H9 (cell line): ENCODE results near the gene MYO15B. TPM values are rescaled to one million over a fixed set of nuclear protein-coding genes. Genes with fewer than 3 reads are reported as not detected.

Experiments
- DNase-seq: peaks from one replicate; pipeline ENCODE4 v3.0.0-alpha.2; 2017
- H2AFZ ChIP-seq: one replicate; pipeline ENCODE4 v1.6.1; 2013; ENCODE audit warnings: mild to moderate bottlenecking, low read length, control low read depth, moderate library complexity
- H2AK5ac ChIP-seq: 2 replicates; pipeline ENCODE4 v1.6.1; 2013; ENCODE audit warnings: low read length, control low read depth, mixed read lengths; ENCODE audit not compliant: insufficient read length
- H2BK120ac ChIP-seq: one replicate; pipeline ENCODE4 v1.6.1; 2013; ENCODE audit warnings: low read depth, mild to moderate bottlenecking, low read length, control low read depth, inconsistent platforms; ENCODE audit not compliant: poor library complexity, severe bottlenecking
- H2BK12ac ChIP-seq: 2 replicates; pipeline ENCODE4 v1.6.1; 2013; ENCODE audit warnings: low read length, control low read depth, mixed read lengths, low read depth; ENCODE audit not compliant: insufficient read length
- H2BK15ac ChIP-seq: 2 replicates; pipeline ENCODE4 v1.6.1; 2013; ENCODE audit warnings: low read depth, low read length, control low read depth
- H2BK20ac ChIP-seq: one replicate; pipeline ENCODE4 v1.6.1; 2013; ENCODE audit warnings: low read depth, mild to moderate bottlenecking, low read length, control low read depth, inconsistent platforms; ENCODE audit not compliant: poor library complexity, severe bottlenecking
- H2BK5ac ChIP-seq: 2 replicates; pipeline ENCODE4 v1.6.1; 2013; ENCODE audit warnings: low read length, control low read depth, mixed read lengths; ENCODE audit not compliant: insufficient read length
- H3K14ac ChIP-seq: 2 replicates; pipeline ENCODE4 v1.6.1; 2013; ENCODE audit warnings: low read length, control low read depth; ENCODE audit not compliant: insufficient read depth
- H3K18ac ChIP-seq: 2 replicates; pipeline ENCODE4 v1.6.1; 2013; ENCODE audit warnings: low read depth, mild to moderate bottlenecking, mixed read lengths, low read length, control low read depth; ENCODE audit not compliant: insufficient read length
- H3K23ac ChIP-seq: 2 replicates; pipeline ENCODE4 v1.6.1; 2013; ENCODE audit warnings: low read length, control low read depth, mixed read lengths, low read depth; ENCODE audit not compliant: insufficient read length
- H3K23me2 ChIP-seq: 2 replicates; pipeline ENCODE4 v1.6.1; 2013; ENCODE audit warnings: low read depth, mild to moderate bottlenecking, mixed read lengths, low read length, control low read depth; ENCODE audit not compliant: insufficient read length, poor library complexity, severe bottlenecking
- H3K27ac ChIP-seq: 2 replicates; pipeline ENCODE4 v1.5.1; 2013; ENCODE audit warnings: low read length, control low read depth, mixed read lengths, low read depth; ENCODE audit not compliant: insufficient read length
- H3K27me3 ChIP-seq: 2 replicates; pipeline ENCODE4 v1.6.1; 2013; ENCODE audit warnings: low read length, control low read depth, inconsistent platforms; ENCODE audit not compliant: insufficient read depth
- H3K4ac ChIP-seq: 2 replicates; pipeline ENCODE4 v1.6.1; 2013; ENCODE audit warnings: low read depth, mild to moderate bottlenecking, control low read depth, inconsistent platforms, low read length, moderate library complexity
- H3K4me1 ChIP-seq: 2 replicates; pipeline ENCODE4 v1.6.1; 2013; ENCODE audit warnings: low read length, control low read depth, inconsistent platforms; ENCODE audit not compliant: insufficient read depth
- H3K4me2 ChIP-seq: 2 replicates; pipeline ENCODE4 v1.6.1; 2013; ENCODE audit warnings: low read length, control low read depth, mixed read lengths; ENCODE audit not compliant: insufficient read length, insufficient read depth
- H3K56ac ChIP-seq: 2 replicates; pipeline ENCODE4 v1.6.1; 2013; ENCODE audit warnings: low read depth, mild to moderate bottlenecking, mixed read lengths, low read length, control low read depth; ENCODE audit not compliant: insufficient read length
- H3K79me1 ChIP-seq: 2 replicates; pipeline ENCODE4 v1.6.1; 2013; ENCODE audit warnings: low read depth, mild to moderate bottlenecking, moderate library complexity, low read length, control low read depth, inconsistent platforms; ENCODE audit not compliant: insufficient read depth, poor library complexity, severe bottlenecking
- H3K79me2 ChIP-seq: 2 replicates; pipeline ENCODE4 v1.6.1; 2013; ENCODE audit warnings: low read length, control low read depth, inconsistent platforms; ENCODE audit not compliant: insufficient read depth
- H3K9ac ChIP-seq: 2 replicates; pipeline ENCODE4 v1.6.1; 2013; ENCODE audit warnings: low read length, control low read depth, mixed read lengths; ENCODE audit not compliant: insufficient read length; ENCODE audit errors: extremely low read depth
- H3K9me3 ChIP-seq: one replicate; pipeline ENCODE4 v1.6.1; 2013; ENCODE audit warnings: low read depth, low read length, inconsistent platforms; ENCODE audit not compliant: control insufficient read depth
- H3T11ph ChIP-seq: one replicate; pipeline ENCODE4 v1.6.1; 2013; ENCODE audit warnings: mild to moderate bottlenecking, low read length, control low read depth, inconsistent platforms
- H4K20me1 ChIP-seq: one replicate; pipeline ENCODE4 v1.6.1; 2013; ENCODE audit not compliant: control insufficient read depth, insufficient read length, insufficient read depth
- H4K5ac ChIP-seq: 2 replicates; pipeline ENCODE4 v1.6.1; 2013; ENCODE audit warnings: low read depth, mild to moderate bottlenecking, mixed read lengths, low read length, control low read depth; ENCODE audit not compliant: insufficient read length
- H4K8ac ChIP-seq: replicated peaks from 2 replicates; pipeline ENCODE4 v1.6.1; 2013; ENCODE audit warnings: low read length, control low read depth, mixed read lengths, low read depth; ENCODE audit not compliant: insufficient read length
- H4K91ac ChIP-seq: 2 replicates; pipeline ENCODE4 v1.6.1; 2013; ENCODE audit warnings: low read depth, mild to moderate bottlenecking, moderate library complexity, mixed read lengths, low read length, control low read depth; ENCODE audit not compliant: insufficient read length
- H3K27ac Mint-ChIP-seq, 3 experiments: 2 replicates in 2 of 3; 3 replicates in 1 of 3; pipeline ENCODE4 v1.8.0; 2020 to 2021; ENCODE audit warnings: mixed read lengths in 3 of 3, mild to moderate bottlenecking in 1 of 3, moderate library complexity in 1 of 3
- H3K27me3 Mint-ChIP-seq: 2 replicates; pipeline ENCODE4 v1.8.0; 2021; ENCODE audit warnings: low read depth, mild to moderate bottlenecking, moderate library complexity, mixed read lengths
- H3K36me3 Mint-ChIP-seq, 3 experiments: 2 replicates in 2 of 3; 3 replicates in 1 of 3; pipeline ENCODE4 v1.8.0; 2020 to 2021; ENCODE audit warnings: low read depth in 3 of 3, mixed read lengths in 3 of 3; ENCODE audit not compliant: insufficient read depth in 1 of 3
- H3K4me1 Mint-ChIP-seq, 2 experiments: 2 replicates each; pipeline ENCODE4 v1.8.0; 2020; ENCODE audit warnings: mixed read lengths in 2 of 2
- H3K4me3 Mint-ChIP-seq, 2 experiments: 2 replicates in 1 of 2; 3 replicates in 1 of 2; pipeline ENCODE4 v1.8.0; 2020 to 2021; ENCODE audit warnings: mild to moderate bottlenecking in 2 of 2, mixed read lengths in 2 of 2, moderate library complexity in 1 of 2
- H3K9me3 Mint-ChIP-seq, 2 experiments: 2 replicates in 1 of 2; 3 replicates in 1 of 2; pipeline ENCODE4 v1.8.0; 2020; ENCODE audit warnings: mild to moderate bottlenecking in 2 of 2, mixed read lengths in 2 of 2, moderate library complexity in 1 of 2
- WGBS: extraction: QIAGEN DNeasy Blood & Tissue Kit; methylation state at CpG from one replicate; pipeline ENCODE4 v1.1.7; 2013; ENCODE audit warnings: missing lambda C conversion rate, low lambda C conversion rate, mixed read lengths; ENCODE audit not compliant: insufficient read length; ENCODE audit errors: extremely low coverage; 5-methylcytosine and 5-hydroxymethylcytosine counted together
- total RNA-seq: library from RNA; stranded (reverse); gene quantifications from 2 replicates; pipeline ENCODE4 v1.2.1, GENCODE V29; 2021
- TF ChIP-seq, protein P1 (sequence below): fragments of 200-600 bp; sonication (generic); conservative IDR thresholded peaks from 3 replicates; pipeline ENCODE4 v1.8.0; 2021; ENCODE audit warnings: antibody characterized with exemption, mild to moderate bottlenecking

The MYO15B gene
- total RNA-seq, 1 experiment from 2014 or later: 41.9 TPM

- no peaks in the 10 kb centered on the region for H3K4me1 ChIP-seq
- no CpG with 5 or more reads among the region's 7 CpGs for WGBS
These were observed 63.3 kb downstream of the MYO15B start for GRCh38 chr17:75650874-75651273.

More at GRCh38 chr17:75650874-75651273, 63.3 kb downstream of the MYO15B start:
- no peaks in the 10 kb centered on the region for H3K79me2 ChIP-seq
- H3K4me3 Mint-ChIP-seq: no peak overlapping the region
- no peak overlapping the region for H3K56ac ChIP-seq
- H3K27me3 ChIP-seq: no peaks in the 10 kb centered on the region
- no peak overlapping the region for H4K5ac ChIP-seq
- H2BK20ac ChIP-seq: no peak overlapping the region
- H3K4me1 Mint-ChIP-seq: peaks cover 3 to 6% of the 10 kb centered on the region in 2 experiments; a peak in 3 of 4 replicates
- no peaks in the 10 kb centered on the region for H3K9me3 ChIP-seq
- no peak overlapping the region for H3K4me2 ChIP-seq
- H3K36me3 Mint-ChIP-seq: peaks cover 13 to 46% (median 42%) of the 10 kb centered on the region in 3 experiments; a peak in 6 of 7 replicates
- no peak overlapping the region for H2BK120ac ChIP-seq
- no peak overlapping the region for H2AFZ ChIP-seq
- no peak overlapping the region for H4K91ac ChIP-seq
- H3K14ac ChIP-seq: no peak overlapping the region
- TF ChIP-seq, protein P1, sequence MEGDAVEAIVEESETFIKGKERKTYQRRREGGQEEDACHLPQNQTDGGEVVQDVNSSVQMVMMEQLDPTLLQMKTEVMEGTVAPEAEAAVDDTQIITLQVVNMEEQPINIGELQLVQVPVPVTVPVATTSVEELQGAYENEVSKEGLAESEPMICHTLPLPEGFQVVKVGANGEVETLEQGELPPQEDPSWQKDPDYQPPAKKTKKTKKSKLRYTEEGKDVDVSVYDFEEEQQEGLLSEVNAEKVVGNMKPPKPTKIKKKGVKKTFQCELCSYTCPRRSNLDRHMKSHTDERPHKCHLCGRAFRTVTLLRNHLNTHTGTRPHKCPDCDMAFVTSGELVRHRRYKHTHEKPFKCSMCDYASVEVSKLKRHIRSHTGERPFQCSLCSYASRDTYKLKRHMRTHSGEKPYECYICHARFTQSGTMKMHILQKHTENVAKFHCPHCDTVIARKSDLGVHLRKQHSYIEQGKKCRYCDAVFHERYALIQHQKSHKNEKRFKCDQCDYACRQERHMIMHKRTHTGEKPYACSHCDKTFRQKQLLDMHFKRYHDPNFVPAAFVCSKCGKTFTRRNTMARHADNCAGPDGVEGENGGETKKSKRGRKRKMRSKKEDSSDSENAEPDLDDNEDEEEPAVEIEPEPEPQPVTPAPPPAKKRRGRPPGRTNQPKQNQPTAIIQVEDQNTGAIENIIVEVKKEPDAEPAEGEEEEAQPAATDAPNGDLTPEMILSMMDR: no peak
- no peak overlapping the region for H4K8ac ChIP-seq
- H3K18ac ChIP-seq: no peak overlapping the region
- no peak overlapping the region for H3K27ac ChIP-seq
- no peak overlapping the region for H2AK5ac ChIP-seq
- H3T11ph ChIP-seq: no peak overlapping the region
- H3K23me2 ChIP-seq: no peaks in the 10 kb centered on the region
- H3K9me3 Mint-ChIP-seq: no peaks in the 10 kb centered on the region
- no peak overlapping the region for H3K27ac Mint-ChIP-seq
- no peak for DNase-seq
- H2BK5ac ChIP-seq: no peak overlapping the region
- H2BK12ac ChIP-seq: no peak overlapping the region
- H3K4ac ChIP-seq: no peak overlapping the region
- H3K79me1 ChIP-seq: no peaks in the 10 kb centered on the region
- no peaks in the 10 kb centered on the region for H4K20me1 ChIP-seq
- no peak overlapping the region for H3K9ac ChIP-seq
- H3K23ac ChIP-seq: no peak overlapping the region
- H3K27me3 Mint-ChIP-seq: no peaks in the 10 kb centered on the region
- H2BK15ac ChIP-seq: no peak overlapping the region
